GM10847 (cell line): ENCODE measurements around the gene COX8A.
A peak's percentile ranks its signal among the peaks of the same experiment; 100 is the strongest.

ENCODE experiments used
- POLR2A ChIP-seq: IDR thresholded peaks from 2 replicates; pipeline ENCODE4 v1.6.1; 2011; ENCODE audit not compliant: insufficient read length; ENCODE audit errors: extremely low read depth

The COX8A gene

DNA sequence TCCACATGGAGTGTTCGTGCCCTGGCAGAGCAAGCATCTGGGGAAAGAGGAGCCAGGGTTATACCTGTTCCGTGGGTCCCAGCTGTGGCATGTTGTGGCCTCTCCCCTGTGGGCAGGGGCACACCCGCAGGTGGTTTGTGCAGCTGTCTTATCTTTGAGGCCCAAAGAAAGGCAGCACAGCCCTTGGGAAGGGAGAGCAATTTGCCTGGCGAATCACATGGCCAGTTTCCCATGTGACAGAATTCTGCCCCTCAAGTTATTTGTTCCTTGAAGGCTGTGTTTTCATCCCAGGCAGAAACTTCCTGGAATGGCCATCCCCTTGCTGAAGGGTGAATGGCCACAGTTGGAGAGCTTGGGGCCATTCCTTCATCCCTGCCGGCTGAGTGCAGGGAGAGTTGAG is 16.4 kb upstream of the COX8A start:
- TF ChIP-seq POLR2A = no peak

DNA sequence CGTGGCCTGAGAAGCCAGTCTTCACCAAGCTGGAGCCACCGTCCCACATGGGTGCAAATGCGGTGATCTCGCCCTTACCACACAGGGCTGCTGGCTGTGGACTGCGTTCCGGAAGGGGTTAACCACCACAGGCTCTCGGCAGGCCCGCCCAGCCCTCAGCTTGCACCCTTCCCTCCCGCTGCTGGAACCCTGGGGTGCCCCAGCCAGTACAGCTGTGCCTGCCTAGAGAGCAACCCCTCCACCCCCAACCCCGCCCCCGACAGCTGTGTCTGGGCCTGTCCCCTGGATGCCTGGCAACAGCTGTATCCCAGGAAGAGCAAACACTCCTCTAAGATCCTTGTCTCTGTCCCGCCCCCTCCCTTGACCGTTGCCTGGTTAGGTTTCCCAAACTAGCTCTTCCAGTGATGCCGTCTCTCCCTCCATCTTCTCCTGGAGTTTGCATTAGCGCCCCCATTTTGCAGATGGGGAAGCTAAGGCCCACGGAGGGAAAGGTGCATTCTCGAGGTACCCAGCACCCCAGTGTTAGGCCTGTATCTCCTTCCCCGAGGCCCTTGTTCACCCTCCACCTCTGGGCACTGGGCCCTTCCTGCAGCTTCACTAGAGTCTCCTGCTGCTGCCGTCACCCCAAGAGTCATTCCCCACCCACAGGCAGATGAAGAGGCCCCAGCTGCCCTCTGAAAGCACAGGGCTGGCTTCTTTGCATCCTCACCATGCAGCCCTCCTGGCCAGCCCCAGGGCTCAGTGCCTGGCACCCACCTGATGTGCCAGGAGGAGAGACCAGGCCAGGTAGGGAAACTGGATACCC is 12.6 kb upstream of the COX8A start:
- TF ChIP-seq POLR2A = no peak

GRCh38 chr11:63966444-63966843 is 8.0 kb upstream of the COX8A start:
- TF ChIP-seq POLR2A = no peak

- no peak for TF ChIP-seq POLR2A
These were observed 5.0 kb upstream of the COX8A start for GRCh38 chr11:63969461-63969860.

GRCh38 chr11:63970902-63971301 is 3.5 kb upstream of the COX8A start:
- no peak for TF ChIP-seq POLR2A

DNA sequence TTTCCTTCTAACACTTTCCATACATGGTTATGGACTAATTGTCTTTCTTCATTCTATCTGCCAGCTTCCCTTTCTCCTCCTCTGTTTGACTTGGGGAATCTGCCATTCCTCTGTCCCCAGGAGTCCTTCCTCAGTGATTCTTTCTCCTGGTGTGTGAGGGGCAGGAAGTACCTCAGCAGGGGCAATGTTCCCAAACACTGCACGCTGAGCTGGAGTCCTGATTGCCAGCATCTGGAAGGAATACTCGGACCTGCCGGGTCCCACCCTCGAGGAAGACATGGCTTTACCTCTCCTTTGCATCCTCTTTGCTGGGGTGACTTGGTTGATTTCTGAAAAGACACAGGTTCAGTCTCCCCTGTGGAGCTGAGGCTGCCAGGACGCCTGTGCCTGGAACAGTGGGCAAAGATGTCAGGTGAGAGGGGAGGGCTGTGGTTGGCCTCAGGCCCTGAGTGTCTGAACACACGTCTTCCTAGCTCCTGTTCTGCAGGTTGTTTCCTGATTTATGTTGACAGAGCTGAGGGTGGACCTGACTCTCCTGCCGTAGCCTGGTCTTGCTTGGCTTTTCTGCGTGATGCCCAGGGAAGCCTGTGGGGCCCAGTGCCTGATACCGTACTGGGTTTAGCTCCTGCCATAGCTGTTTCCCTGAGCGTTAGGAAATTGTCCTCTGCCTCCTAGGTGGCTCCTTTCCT is 4.3 kb downstream of the COX8A start:
- TF ChIP-seq POLR2A = no peak

DNA sequence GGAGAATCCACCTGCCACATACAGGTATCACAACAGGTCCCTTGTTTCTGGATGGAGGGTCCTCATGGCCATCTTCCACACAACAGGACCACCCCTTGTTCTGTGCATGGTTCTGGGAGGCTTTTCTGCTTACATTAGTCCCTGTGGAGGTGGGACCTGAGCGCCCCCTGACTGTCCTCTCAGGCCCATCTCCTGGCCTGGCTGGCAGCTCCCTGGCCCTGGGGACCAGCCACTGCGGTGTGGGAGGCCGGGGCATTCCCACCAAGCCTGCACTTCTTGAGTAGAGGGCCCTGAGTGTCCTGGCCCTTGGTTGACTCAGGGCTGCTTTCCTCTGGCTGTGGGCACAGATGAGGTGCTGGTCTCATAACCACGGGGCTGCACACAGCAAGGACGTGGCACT is 5.0 kb downstream of the COX8A start:
- no peak for TF ChIP-seq POLR2A

DNA sequence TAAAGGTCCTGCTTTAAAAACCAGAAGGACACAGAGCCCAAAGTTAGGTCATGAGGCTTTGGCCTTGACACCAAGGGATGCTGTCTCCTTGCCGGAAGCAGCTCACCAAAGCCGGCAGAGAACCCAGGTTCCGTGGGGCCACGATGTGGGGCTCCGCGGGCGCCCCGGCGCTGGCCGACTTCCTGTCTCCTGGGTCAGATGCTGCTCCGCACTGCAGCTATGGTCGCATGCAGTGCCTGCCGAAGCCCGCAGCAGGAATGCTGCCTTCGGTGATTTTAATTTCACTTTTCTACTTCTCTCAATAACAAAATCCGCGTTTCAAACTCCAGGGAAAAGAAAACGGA is 11.4 kb downstream of the COX8A start:
- no peak for TF ChIP-seq POLR2A

- TF ChIP-seq POLR2A = peak; percentile 78
These were observed 11.9 kb downstream of the COX8A start, which contains the start of gene OTUB1 for GRCh38 chr11:63986156-63986931. OTUB1 (plus strand) TSS chr11:63986438; CDS start chr11:63986457, 19 bp downstream.

DNA sequence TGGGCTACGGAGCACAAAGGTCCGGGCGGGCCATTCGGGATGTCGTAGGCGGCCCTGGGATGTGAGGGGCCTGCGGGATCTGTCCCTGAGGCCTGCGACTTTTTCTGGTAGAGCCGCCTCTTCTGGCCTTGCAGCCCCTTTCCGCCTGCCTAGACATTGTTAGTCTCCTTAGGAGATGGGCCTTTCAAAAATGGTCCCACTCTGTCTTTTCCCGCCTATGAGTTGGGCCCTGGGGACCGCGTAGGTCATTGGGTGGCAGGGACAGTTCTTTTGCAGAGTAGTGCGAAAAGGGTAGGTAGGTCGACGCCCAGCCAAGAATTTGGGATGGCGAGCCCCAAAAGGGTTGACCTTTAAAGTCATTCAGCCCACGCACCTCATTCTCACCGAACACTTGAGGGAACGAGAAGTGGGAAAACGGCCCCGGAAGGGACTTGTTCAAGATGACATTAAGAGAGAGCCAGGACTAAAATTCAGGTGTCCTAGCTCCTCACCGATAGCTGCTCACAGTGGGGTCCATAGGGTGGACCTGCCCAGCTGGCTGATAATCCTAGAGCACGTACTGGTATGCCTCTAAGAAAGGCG is 12.6 kb downstream of the COX8A start:
- TF ChIP-seq POLR2A = no peak

GRCh38 chr11:63991558-63991957 is 17.1 kb downstream of the COX8A start:
- no peak for TF ChIP-seq POLR2A

DNA sequence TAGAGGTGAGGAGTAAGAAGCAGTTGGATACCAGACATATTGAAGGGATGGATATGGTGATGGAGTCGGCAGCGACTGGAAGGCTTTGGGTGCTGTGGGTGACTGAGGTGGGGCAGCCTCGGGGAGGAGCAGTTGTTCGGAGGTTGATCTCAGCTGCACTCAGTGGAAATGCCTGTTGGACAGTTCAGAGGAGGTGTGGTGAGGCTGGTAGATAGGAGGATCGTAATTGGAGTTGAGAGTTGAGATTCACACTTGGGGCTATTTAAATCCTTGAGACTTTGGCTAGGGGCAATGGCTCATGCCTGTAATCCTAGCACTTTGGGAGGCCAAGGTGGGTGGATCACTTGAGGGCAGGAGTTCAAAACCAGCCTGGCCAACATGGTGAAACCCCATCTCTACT is 18.7 kb downstream of the COX8A start:
- TF ChIP-seq POLR2A = no peak

- TF ChIP-seq POLR2A = no peak
These were observed 19.6 kb downstream of the COX8A start for GRCh38 chr11:63993993-63994392.

GRCh38 chr11:63996512-63996911 is 22.1 kb downstream of the COX8A start:
- TF ChIP-seq POLR2A = no peak

- TF ChIP-seq POLR2A = no peak
These were observed 22.8 kb downstream of the COX8A start for GRCh38 chr11:63997104-63997700.
